NCI-H2227 (cell line): ENCODE data around the gene CEBPA.
"Not testable (repeated sequence)": the region's sequence is repeated elsewhere in the genome, so short reads cannot be mapped to it uniquely, and the experiment has no call there.

Source experiments
- DNase-seq: peaks from one replicate; lab custom pipeline; 2025; ENCODE audit not compliant: unreplicated experiment; lab: John Stamatoyannopoulos, UW

Gene CEBPA

GRCh38 chr19:33325920-33326319 lies 23.6 kb upstream of the CEBPA start:
- DNase-seq = no peak

GRCh38 chr19:33324628-33325027 lies 22.3 kb upstream of the CEBPA start:
- no peak for DNase-seq

- peak; percentile 55 for DNase-seq
Measured at GRCh38 chr19:33323093-33323820, 20.9 kb upstream of the CEBPA start.

GRCh38 chr19:33320636-33321035 lies 18.3 kb upstream of the CEBPA start:
- DNase-seq = no peak

- DNase-seq = not testable (repeated sequence)
Measured at GRCh38 chr19:33317991-33318390, 15.7 kb upstream of the CEBPA start.

GRCh38 chr19:33317517-33317916 lies 15.2 kb upstream of the CEBPA start:
- DNase-seq = no peak

GRCh38 chr19:33316541-33317264 lies 14.4 kb upstream of the CEBPA start:
- no peak for DNase-seq

GRCh38 chr19:33312808-33313207 lies 10.5 kb upstream of the CEBPA start:
- not testable (repeated sequence) for DNase-seq

GRCh38 chr19:33312065-33312464 lies 9.7 kb upstream of the CEBPA start:
- no peak for DNase-seq

- DNase-seq = no peak
Measured at GRCh38 chr19:33311326-33311682, 9.0 kb upstream of the CEBPA start.

- DNase-seq = no peak
Measured at GRCh38 chr19:33310606-33311325, 8.4 kb upstream of the CEBPA start.

GRCh38 chr19:33309826-33310225 lies 7.5 kb upstream of the CEBPA start:
- no peak for DNase-seq

- no peak for DNase-seq
Measured at GRCh38 chr19:33306853-33307792, 4.8 kb upstream of the CEBPA start.

GRCh38 chr19:33306191-33306590 lies 3.9 kb upstream of the CEBPA start:
- DNase-seq = no peak

- no peak for DNase-seq
Measured at GRCh38 chr19:33304760-33305647, 2.7 kb upstream of the CEBPA start.

GRCh38 chr19:33304371-33304759 lies 2.0 kb upstream of the CEBPA start:
- DNase-seq = no peak

- DNase-seq = no peak
Measured at GRCh38 chr19:33303791-33304345, 1.5 kb upstream of the CEBPA start.

GRCh38 chr19:33302974-33303790 lies 848 bp upstream of the CEBPA start:
- peak; percentile 88 for DNase-seq

- DNase-seq = peak; percentile 78
Measured at GRCh38 chr19:33301900-33302174, 497 bp downstream of the CEBPA start.
